A673 (cell line): ENCODE measurements around the gene ZBTB16. TPM values are rescaled to one million over a fixed set of nuclear protein-coding genes. Genes with fewer than 3 reads are reported as not detected.

Experiments
- BruUV-seq: library from RNA; stranded (reverse); fragments of 400-500 nt; replicated peaks from 2 replicates; lab custom pipeline; 2021; lab: Mats Ljungman, UMichigan
- CTCF ChIA-PET: fragments of 300-600 bp; sonication (Branson Sonifier 250); formaldehyde crosslinking; loops from one replicate; lab custom pipeline; 2022; ENCODE audit warnings: antibody characterized with exemption; lab: Charles Lee
- POLR2A ChIA-PET: fragments of 300-600 bp; sonication (Branson Sonifier 250); formaldehyde crosslinking; loops from one replicate; lab custom pipeline; 2022; ENCODE audit warnings: antibody characterized with exemption; ENCODE audit not compliant: low non-redundant PET; lab: Charles Lee
- DNase-seq: peaks from one replicate; pipeline ENCODE4 v3.0.0-alpha.2; 2015; ENCODE audit warnings: low spot score
- H3K27ac ChIP-seq: fragments of 200-600 bp; sonication (generic); 2 replicates; pipeline ENCODE4 v1.5.1; 2016; ENCODE audit warnings: mixed run types, low read depth, mild to moderate bottlenecking, mixed read lengths, antibody characterized with exemption, low read length; ENCODE audit not compliant: poor library complexity, severe bottlenecking
- H3K27me3 ChIP-seq: fragments of 200-600 bp; sonication (generic); replicated peaks from 2 replicates; pipeline ENCODE4 v1.6.1; 2017; ENCODE audit warnings: mixed run types, low read depth, mild to moderate bottlenecking, mixed read lengths, antibody characterized with exemption, low read length; ENCODE audit not compliant: insufficient read depth, poor library complexity
- H3K36me3 ChIP-seq: fragments of 200-600 bp; sonication (generic); 2 replicates; pipeline ENCODE4 v1.6.1; 2016; ENCODE audit warnings: mixed run types, mild to moderate bottlenecking, mixed read lengths, antibody characterized with exemption, low read length; ENCODE audit not compliant: insufficient read depth, poor library complexity, severe bottlenecking
- H3K4me1 ChIP-seq: fragments of 200-600 bp; sonication (generic); 2 replicates; pipeline ENCODE4 v1.6.1; 2017; ENCODE audit warnings: mixed run types, mild to moderate bottlenecking, mixed read lengths, antibody characterized with exemption, low read length; ENCODE audit not compliant: insufficient read depth, poor library complexity, severe bottlenecking
- H3K4me3 ChIP-seq: fragments of 200-600 bp; sonication (generic); 2 replicates; pipeline ENCODE4 v1.5.1; 2016; ENCODE audit warnings: low read depth, mixed run types, mild to moderate bottlenecking, mixed read lengths, low read length; ENCODE audit not compliant: poor library complexity, severe bottlenecking
- H3K9me3 ChIP-seq: fragments of 200-600 bp; sonication (generic); 2 replicates; pipeline ENCODE4 v1.6.1; 2016; ENCODE audit warnings: mixed run types, low read depth, mild to moderate bottlenecking, mixed read lengths, antibody characterized with exemption, low read length; ENCODE audit not compliant: poor library complexity, severe bottlenecking
- EZH2 ChIP-seq: fragments of 200-600 bp; sonication (generic); IDR thresholded peaks from 2 replicates; pipeline ENCODE4 v1.6.1; 2017; ENCODE audit warnings: borderline replicate concordance, low read depth, mild to moderate bottlenecking, mixed read lengths, antibody characterized with exemption, low read length; ENCODE audit not compliant: poor library complexity, severe bottlenecking
- intact Hi-C: fragments of 100-400 bp; cut with micrococcal nuclease; formaldehyde crosslinking; loops from one replicate; pipeline ENCODE4 v1.10.0; 2022; ENCODE audit not compliant: unreplicated experiment
- total RNA-seq: library from RNA; stranded (reverse); gene quantifications from 2 replicates; pipeline ENCODE4 v1.2.3, GENCODE V29; 2021
- TF ChIP-seq, protein P1 (sequence below): fragments of 300-800, 200-600 bp; sonication (generic); conservative IDR thresholded peaks from 2 replicates; pipeline ENCODE4 v1.5.1; 2017; ENCODE audit warnings: low read depth, mild to moderate bottlenecking, antibody characterized with exemption, low read length, moderate library complexity, mixed read lengths

The ZBTB16 gene
- total RNA-seq, 1 experiment from 2014 or later = 12.0 TPM

DNA sequence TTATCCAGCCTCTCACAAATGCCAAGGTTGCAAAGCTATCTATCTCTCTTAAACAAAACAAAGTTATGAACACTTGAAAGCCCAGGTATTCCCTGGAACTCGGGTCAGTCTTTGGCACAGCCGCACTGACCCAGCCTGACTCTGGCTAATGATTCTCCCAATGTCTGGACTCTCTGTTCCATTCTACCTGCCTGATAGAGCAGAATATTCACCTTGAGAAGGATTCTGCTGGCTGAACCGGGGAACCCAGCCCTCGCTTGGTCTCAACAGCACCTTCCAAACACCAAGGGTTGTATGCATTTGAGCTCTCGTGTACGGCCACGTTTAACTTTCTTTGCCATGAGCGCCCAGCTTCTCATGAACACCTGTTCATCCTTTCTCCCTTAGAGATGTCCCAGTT, 116.8 kb downstream of the ZBTB16 start:
- no peak for DNase-seq
- Histone ChIP-seq H3K36me3 (no peaks in the 10 kb centered on the region), H3K27ac (no peak overlapping the region), H3K9me3 (no peaks in the 10 kb centered on the region), H3K4me3 (no peak overlapping the region), H3K27me3 (no peaks in the 10 kb centered on the region), H3K4me1 (peaks cover 48% of the 10 kb centered on the region)
- ChIA-PET POLR2A (no interaction called here), CTCF (no interaction called here)
- no peak for TF ChIP-seq EZH2
- TF ChIP-seq, protein P1, sequence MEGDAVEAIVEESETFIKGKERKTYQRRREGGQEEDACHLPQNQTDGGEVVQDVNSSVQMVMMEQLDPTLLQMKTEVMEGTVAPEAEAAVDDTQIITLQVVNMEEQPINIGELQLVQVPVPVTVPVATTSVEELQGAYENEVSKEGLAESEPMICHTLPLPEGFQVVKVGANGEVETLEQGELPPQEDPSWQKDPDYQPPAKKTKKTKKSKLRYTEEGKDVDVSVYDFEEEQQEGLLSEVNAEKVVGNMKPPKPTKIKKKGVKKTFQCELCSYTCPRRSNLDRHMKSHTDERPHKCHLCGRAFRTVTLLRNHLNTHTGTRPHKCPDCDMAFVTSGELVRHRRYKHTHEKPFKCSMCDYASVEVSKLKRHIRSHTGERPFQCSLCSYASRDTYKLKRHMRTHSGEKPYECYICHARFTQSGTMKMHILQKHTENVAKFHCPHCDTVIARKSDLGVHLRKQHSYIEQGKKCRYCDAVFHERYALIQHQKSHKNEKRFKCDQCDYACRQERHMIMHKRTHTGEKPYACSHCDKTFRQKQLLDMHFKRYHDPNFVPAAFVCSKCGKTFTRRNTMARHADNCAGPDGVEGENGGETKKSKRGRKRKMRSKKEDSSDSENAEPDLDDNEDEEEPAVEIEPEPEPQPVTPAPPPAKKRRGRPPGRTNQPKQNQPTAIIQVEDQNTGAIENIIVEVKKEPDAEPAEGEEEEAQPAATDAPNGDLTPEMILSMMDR = no peak
- BruUV-seq = no TSS peak
- intact Hi-C loops = no loop called here

DNA sequence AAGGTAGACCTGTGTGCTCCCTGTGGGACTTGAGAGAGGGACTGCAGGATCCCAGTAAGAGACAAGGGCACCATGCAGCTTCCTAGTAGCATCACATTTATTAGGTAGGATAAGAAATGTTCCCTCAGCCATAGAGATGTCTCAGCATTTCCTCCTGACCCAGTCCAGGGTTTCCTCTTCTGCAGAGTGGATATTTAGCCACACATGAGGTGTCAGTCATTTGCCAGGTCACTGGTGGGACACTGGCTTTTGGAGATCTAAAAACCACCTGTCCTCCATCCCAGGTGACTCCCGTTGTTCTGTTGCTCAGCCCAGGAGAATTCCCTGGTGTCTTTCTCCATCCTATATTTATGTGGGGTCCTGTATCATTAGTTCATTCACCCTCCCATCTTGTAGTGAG, 119.1 kb downstream of the ZBTB16 start:
- ChIA-PET POLR2A (interaction anchor here (0.6 kb wide), 1 partner anchor 282 kb away, joined by 3 read pairs; no protein-coding TSS in a partner anchor), CTCF (interaction anchor here (0.6 to 1.3 kb wide), 3 partner anchors 83 to 349 kb away, joined by 3 to 6 read pairs (median 4); no protein-coding TSS in a partner anchor)

GRCh38 chr11:114179234-114179941, 119.9 kb downstream of the ZBTB16 start:
- Histone ChIP-seq H3K4me1 (peaks cover 20% of the 10 kb centered on the region), H3K27me3 (no peaks in the 10 kb centered on the region), H3K36me3 (no peaks in the 10 kb centered on the region), H3K9me3 (no peaks in the 10 kb centered on the region), H3K27ac (no peak overlapping the region), H3K4me3 (no peak overlapping the region)
- no TSS peak for BruUV-seq
- intact Hi-C loops = no loop called here
- CTCF ChIA-PET = interaction anchor here (0.6 to 1.9 kb wide), 5 partner anchors 82 to 350 kb away, joined by 3 to 7 read pairs (median 4); no protein-coding TSS in a partner anchor
- DNase-seq = no peak
- POLR2A ChIA-PET = interaction anchor here (0.6 kb wide), 1 partner anchor 283 kb away, joined by 3 read pairs; no protein-coding TSS in a partner anchor
- TF ChIP-seq, protein P1 = no peak
- TF ChIP-seq EZH2 = no peak

More for the DNA sequence above, 119.1 kb downstream of the ZBTB16 start:
- BruUV-seq = no TSS peak
- Histone ChIP-seq H3K27ac (no peak overlapping the region), H3K36me3 (no peaks in the 10 kb centered on the region), H3K4me1 (peaks cover 25% of the 10 kb centered on the region), H3K9me3 (no peaks in the 10 kb centered on the region), H3K4me3 (no peak overlapping the region), H3K27me3 (no peaks in the 10 kb centered on the region)
- intact Hi-C loops = no loop called here
- no peak for DNase-seq
- TF ChIP-seq EZH2 = no peak
- TF ChIP-seq, protein P1 = no peak
